Measurements from ENCODE around the gene ZNF229. TPM values are rescaled to one million over a fixed set of nuclear protein-coding genes. Genes with fewer than 3 reads are reported as not detected.
"Not testable (repeated sequence)": the region's sequence is repeated elsewhere in the genome, so short reads cannot be mapped to it uniquely, and the experiment has no call there.

The ZNF229 gene
- total RNA-seq = 6.7 TPM
- long read RNA-seq, full-length matches to known transcripts = 2 of 8 reads
- long read RNA-seq, partial matches to known transcripts = 0 of 8 reads
- long read RNA-seq, other reads (novel, unspliced or antisense) = 6 of 8 reads

- peak; percentile 92 for DNase-seq
- intact Hi-C loops (cut with micrococcal nuclease) = no loop called here
- peak; percentile 99 for ATAC-seq
These were observed at the start of gene ZNF229 for GRCh38 chr19:44447916-44448674. Gene ZNF229, minus strand, starts transcription at chr19:44448472. Its CDS starts 5,625 bp downstream, at chr19:44442847.

GRCh38 chr19:44496711-44497110 is 48.4 kb upstream of the ZNF229 start:
- ATAC-seq (no peak), DNase-seq (no peak)
- intact Hi-C loops (cut with micrococcal nuclease) = no loop called here

DNA sequence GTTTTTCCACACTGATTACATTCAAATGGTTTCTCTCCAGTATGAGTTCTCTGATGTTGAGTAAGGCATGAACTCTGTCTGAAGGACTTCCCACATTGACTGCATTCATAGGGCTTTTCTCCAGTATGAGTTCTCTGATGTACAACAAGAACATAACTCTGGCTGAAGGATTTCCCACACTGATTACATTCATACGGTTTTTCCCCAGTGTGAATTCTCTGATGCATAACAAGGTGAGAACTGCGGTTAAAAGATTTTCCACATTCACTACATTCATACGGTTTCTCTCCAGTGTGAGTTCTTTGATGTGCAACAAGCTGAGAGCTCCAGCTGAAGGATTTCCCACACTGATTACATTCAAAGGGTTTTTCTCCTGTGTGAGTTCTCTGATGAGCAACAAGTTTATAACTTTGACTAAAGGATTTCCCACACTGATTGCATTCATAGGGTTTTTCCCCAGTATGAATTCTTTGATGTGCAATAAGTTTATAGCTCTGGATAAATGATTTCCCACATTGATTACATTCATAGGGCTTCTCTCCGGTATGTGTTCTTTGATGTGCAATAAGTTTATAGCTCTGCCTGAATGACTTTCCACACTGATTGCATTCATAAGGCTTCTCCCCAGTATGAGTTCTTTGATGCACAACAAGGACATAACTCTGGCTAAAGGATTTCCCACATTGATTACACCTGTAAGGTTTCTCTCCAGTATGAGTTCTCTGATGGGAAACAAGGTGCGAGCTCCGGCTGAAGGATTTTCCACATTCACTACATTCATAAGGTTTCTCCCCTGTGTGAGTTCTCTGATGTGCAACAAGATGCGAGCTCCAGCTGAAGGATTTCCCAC is 28.5 kb upstream of the ZNF229 start:
- intact Hi-C loops (cut with micrococcal nuclease) = no loop called here
- DNase-seq (no peak), ATAC-seq (no peak)

GRCh38 chr19:44468730-44469129 is 20.5 kb upstream of the ZNF229 start:
- not testable (repeated sequence) for ATAC-seq, DNase-seq

DNA sequence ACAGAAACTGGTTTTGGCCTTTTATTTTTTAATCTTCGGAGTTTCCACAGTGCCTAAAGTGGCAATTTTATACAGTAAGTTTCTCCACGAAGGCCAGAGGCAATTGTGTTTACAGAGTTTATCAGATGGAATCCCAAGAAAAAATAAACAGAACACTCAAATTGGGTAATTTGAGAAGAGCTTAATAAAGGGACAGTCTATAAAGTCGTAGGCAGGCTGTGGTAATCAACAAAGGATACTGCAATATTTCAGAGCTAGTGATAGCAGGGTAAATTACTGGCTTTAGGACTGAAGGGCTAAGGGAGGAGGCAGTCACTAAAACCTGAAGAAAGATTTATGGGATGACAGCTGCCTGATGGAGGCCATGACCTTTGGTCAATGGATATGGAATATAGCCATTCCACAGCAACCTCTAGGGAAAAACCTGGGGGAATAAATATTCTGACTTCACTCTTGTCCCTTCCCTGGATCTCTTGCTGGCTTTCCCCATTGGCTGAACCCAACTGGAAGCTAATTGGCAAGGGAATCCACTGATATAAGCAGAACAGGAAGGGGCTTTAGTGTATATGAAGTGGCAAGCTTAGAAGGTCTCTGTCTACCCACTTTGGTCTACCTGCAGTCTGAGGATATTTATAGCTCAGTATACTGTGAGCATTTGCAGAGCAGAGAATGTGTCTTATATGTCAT is 14.5 kb upstream of the ZNF229 start:
- ATAC-seq; intact Hi-C loops (cut with micrococcal nuclease); DNase-seq: not testable (repeated sequence)

More at GRCh38 chr19:44468730-44469129, 20.5 kb upstream of the ZNF229 start:
- intact Hi-C loops (cut with micrococcal nuclease) = not testable (repeated sequence)

DNA sequence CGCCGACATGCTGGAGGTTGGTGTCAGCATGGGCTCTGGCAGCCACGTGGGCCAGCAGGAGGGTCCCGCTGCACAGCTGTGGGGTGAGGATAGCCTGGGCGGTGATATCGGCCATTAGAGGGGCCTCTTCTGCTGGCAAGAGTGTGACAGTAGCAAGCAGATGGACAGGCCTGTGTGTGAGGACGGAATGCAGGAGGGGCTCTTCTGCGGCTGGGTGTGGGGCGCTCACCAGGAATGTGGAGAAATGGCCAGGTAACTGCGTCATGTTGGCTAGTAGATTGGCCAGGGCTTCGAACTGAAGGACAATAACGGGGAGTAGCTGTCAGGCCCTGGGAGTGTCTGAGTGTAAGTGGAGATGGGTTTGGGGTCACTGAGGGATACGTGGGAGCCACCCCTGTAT is 7.7 kb upstream of the ZNF229 start:
- ATAC-seq; intact Hi-C loops (cut with micrococcal nuclease); DNase-seq: not testable (repeated sequence)

DNA sequence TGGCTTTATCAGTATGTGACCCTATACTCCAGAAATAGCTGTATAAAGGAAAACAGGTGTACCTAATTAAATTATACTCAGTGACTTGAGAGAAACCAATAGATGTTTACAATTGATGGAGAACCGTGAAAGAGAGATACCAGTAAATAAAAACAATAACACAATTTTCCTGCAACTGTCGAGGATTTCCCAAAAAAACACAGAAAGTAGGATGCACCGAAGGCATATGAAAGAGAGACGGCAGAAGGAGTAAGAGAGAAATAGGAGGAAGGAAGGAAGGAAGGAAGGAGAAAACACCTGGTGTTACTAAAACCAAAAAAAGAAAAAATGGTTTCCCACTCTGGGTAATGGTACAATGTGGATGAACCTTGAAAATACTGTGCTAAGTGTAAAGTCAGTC is 6.8 kb upstream of the ZNF229 start:
- intact Hi-C loops (cut with micrococcal nuclease) = no loop called here
- ATAC-seq (no peak), DNase-seq (no peak)

- no peak for DNase-seq
- no peak for ATAC-seq
- intact Hi-C loops (cut with micrococcal nuclease) = no loop called here
These were observed 4.1 kb upstream of the ZNF229 start for GRCh38 chr19:44452367-44452766.

- ATAC-seq (no peak), DNase-seq (no peak)
- intact Hi-C loops (cut with micrococcal nuclease) = no loop called here
These were observed 3.4 kb upstream of the ZNF229 start for GRCh38 chr19:44451687-44452086.

DNA sequence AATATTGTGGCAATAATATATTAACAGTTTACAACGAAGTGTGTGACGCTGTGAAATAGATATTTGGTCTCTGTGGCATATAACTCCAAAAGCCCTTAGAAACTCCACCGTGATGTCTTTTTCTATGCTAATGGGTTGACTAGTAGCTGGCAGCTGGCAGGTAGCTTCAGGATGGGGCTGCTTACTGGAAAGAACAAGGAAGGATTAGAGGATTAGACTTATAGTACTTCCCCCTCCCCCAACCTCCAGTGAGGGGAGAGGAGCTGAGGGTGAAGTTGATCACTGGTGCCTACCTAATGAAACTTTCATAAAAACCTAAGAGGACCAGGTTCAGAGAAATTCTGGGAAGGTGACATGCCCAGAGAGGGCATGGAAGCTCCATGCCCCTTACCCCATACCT is 9.8 kb downstream of the ZNF229 start:
- DNase-seq (no peak), ATAC-seq (no peak)
- intact Hi-C loops (cut with micrococcal nuclease) = no loop called here

DNA sequence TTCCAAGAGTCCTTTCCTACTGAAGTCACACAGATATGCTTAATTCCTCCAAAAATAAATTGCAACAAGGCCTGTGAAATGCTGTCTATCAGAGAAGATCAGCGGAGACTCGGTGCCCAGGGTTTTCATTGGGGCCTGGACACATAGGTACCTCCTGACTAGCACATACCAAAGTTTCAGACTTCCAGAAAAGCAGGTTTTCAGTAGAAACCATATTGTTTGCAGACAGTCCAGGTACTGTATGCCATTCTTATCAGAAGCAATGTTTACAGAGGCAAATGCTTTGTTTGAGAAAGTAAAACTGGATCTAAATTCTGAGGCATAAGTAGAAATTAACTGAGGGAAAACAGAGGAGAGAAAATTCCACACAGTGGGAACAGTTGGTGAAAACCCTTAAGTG is 12.8 kb downstream of the ZNF229 start:
- no peak for ATAC-seq
- DNase-seq = no peak
- intact Hi-C loops (cut with micrococcal nuclease) = no loop called here

GRCh38 chr19:44430956-44431355 is 17.3 kb downstream of the ZNF229 start:
- ATAC-seq (no peak), DNase-seq (no peak)
- intact Hi-C loops (cut with micrococcal nuclease) = no loop called here

- DNase-seq; ATAC-seq; intact Hi-C loops (cut with micrococcal nuclease): not testable (repeated sequence)
These were observed 32.7 kb downstream of the ZNF229 start for GRCh38 chr19:44415553-44415952.

DNA sequence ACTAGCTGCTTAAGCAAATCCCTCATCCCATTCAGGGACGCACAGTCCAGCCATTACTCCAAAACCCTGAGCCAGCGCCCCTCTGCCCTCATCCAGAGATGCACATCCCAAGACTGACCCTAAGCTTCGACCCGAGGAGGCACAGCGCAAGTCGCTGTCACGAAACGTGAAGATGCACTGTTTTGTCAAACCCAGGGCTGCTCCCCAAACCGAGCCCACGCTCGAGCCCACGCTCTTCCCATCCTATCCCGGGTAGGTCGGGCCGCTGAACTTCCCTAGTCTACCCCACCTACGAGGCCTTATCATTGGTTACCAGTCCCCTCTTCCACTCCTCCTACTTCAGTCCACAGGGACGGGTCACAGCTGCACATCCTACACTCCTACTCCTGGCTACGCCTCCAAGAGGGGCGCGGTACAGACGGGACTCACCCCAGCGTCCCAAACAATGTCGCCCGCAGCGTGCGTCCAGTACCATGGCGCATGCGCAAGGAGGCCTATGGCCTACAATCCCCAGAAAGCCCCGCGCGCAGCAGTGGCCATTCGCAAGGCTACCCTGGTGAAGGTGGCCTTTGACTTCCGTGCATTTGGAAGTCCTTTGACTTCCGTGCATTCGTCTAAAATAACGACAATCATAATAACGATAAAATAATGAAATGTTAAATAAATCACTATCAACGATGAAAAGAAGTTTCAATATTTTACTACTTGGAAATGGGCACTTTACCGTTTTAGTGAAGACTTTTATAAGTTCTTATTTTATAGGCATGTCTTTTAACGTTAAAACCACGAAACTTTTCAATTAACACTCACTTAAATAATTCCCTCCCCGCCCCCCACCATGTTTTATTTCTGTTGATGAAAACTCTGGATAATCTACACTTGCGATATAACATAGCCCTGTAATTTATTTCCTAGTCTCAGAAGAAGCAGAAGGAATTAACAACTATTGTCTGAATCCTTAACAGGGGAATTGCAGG is 46.8 kb downstream of the ZNF229 start, which contains the start of gene ZNF285:
Gene ZNF285, minus strand, starts transcription at position 470 of the 977 bp plus-strand sequence. CDS start 4,395 bp downstream, outside the sequence.
- intact Hi-C loops (cut with micrococcal nuclease) = no loop called here
- DNase-seq (peak; percentile 98), ATAC-seq (peak; percentile 100)

DNA sequence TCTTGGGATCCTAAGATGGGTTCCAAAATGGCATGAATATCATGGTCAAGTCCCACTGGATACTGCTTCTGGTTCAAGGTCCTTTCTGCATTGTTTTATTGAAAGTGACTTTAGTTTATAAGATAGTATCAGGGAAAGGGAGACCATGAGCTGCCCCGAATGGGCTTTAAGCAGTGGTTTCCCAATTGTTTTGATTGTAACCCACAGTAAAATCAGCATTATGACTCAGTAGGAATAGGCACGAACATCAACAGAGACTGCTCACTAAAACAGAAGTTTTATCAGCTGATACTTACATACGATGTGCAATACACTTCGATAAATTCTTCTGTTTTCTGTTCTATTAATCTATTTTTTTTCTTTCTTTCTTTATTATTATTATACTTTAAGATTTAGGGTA is 59.0 kb downstream of the ZNF229 start:
- ATAC-seq; DNase-seq; intact Hi-C loops (cut with micrococcal nuclease): not testable (repeated sequence)
